Skeletal muscle satellite cell (primary cell): ENCODE data around the gene IQGAP2.
"Not testable (repeated sequence)": the region's sequence is repeated elsewhere in the genome, so short reads cannot be mapped to it uniquely, and the experiment has no call there.

Experiments used
- H3K27me3 ChIP-seq: 2 replicates; pipeline ENCODE4 v1.7.0; 2013; ENCODE audit warnings: low read length; ENCODE audit not compliant: control insufficient read depth, insufficient read depth
- H3K36me3 ChIP-seq: 2 replicates; pipeline ENCODE4 v1.7.0; 2013; ENCODE audit warnings: mild to moderate bottlenecking, control low read depth, low read length; ENCODE audit not compliant: insufficient read depth
- H3K4me1 ChIP-seq: 2 replicates; pipeline ENCODE4 v1.7.0; 2013; ENCODE audit warnings: low read length; ENCODE audit not compliant: control insufficient read depth, insufficient read depth
- H3K4me2 ChIP-seq: 2 replicates; pipeline ENCODE4 v1.7.0; 2013; ENCODE audit warnings: mild to moderate bottlenecking, low read length
- H3K4me3 ChIP-seq: 2 replicates; pipeline ENCODE4 v1.7.0; 2013; ENCODE audit warnings: low read length
- H3K9ac ChIP-seq: 2 replicates; pipeline ENCODE4 v1.7.0; 2013; ENCODE audit warnings: mild to moderate bottlenecking, low read depth, low read length, moderate library complexity
- H3K9me3 ChIP-seq: replicated peaks from 2 replicates; pipeline ENCODE4 v1.7.0; 2013; ENCODE audit warnings: mild to moderate bottlenecking, control low read depth, low read length

The IQGAP2 gene

DNA sequence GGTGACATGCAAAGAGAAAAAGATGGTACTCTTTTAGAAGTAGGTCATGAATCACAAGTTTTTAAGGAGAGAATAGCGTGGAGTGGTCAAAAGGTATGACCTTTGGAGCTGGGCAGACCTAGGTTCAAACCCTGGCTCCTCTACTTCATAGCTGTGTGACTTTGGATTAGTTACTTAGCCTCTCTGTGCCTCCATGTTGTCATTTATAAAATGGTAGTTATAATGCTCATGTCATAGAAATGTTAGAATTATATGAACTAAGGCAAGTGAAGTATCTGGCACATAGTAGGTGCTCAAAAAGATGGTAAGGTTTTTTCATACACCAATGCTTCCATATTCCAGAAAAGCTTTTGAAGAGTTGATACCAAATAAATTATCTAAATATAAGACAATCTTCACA is 320.2 kb downstream of the IQGAP2 start:
- Histone ChIP-seq H3K27me3 (no peaks in the 10 kb centered on the region), H3K9ac (no peak overlapping the region), H3K4me3 (no peak overlapping the region), H3K4me2 (no peak overlapping the region), H3K4me1 (no peaks in the 10 kb centered on the region), H3K9me3 (no peaks in the 10 kb centered on the region), H3K36me3 (no peaks in the 10 kb centered on the region)

DNA sequence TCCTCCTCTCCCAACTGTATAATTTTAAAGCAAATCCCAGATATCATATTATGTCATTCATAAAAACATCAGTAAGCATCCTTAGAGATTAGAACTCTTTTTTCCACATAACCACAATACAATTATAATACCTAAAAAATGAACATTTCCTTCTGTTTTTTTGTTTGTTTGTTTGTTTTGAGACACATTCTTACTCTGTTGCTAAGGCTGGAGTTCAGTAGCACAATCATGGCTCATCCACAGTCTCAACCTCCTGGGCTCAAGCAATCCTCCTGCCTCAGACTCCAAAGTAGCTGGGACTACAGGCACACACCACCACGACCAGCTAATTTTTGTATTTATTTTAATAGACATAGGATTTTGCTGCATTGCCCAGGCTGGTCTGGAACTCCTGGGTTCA is 320.8 kb downstream of the IQGAP2 start:
- no peaks in the 10 kb centered on the region for H3K27me3 ChIP-seq
- no peak overlapping the region for H3K9ac ChIP-seq
- H3K4me1 ChIP-seq = no peaks in the 10 kb centered on the region
- no peaks in the 10 kb centered on the region for H3K9me3 ChIP-seq
- H3K4me2 ChIP-seq = no peak overlapping the region
- no peak overlapping the region for H3K4me3 ChIP-seq
- no peaks in the 10 kb centered on the region for H3K36me3 ChIP-seq

DNA sequence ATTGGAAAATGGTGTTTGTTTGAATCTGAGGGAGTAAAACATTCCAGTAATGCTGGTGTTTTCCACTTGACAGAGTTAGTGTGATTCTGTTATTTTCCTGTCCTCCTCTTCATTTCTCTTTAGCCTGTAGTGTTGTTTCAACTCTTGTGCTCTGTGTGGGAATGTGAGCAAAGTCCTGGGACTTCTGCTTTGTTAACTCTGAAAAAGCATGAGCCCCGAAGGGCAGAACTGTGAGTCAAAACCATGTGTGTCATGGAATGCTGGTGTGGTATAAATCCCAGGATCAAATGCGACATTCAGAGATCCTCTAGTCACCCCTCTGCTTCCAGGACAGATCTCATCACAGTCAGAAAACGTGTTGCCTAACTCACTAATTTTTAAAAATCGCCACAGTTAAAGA is 321.8 kb downstream of the IQGAP2 start:
- Histone ChIP-seq H3K4me2 (no peak overlapping the region), H3K9ac (peak overlapping the region; percentile 21), H3K4me3 (no peak overlapping the region), H3K9me3 (peaks cover 3% of the 10 kb centered on the region), H3K4me1 (no peaks in the 10 kb centered on the region), H3K36me3 (peaks cover 3% of the 10 kb centered on the region), H3K27me3 (no peaks in the 10 kb centered on the region)

DNA sequence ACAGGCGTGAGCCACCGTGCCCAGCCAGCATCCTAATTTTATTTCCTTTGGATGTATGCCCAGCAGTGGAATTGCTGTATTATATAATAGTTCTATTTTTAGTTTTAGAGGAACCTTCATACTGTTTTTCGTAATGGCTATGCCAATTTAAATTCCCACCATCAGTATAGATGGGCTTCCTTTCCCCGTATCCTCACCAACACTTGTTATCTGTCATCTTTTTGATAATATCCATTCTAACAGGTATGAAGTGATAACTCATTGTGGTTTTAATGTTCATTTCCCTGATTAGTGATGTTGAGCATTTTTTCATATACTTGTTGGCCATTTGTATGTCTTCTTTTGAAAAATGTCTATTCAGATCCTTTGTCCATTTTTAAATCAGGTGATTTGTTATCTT is 325.9 kb downstream of the IQGAP2 start:
- no peak overlapping the region for H3K4me3 ChIP-seq
- peaks cover 7% of the 10 kb centered on the region for H3K9me3 ChIP-seq
- H3K4me2 ChIP-seq = no peak overlapping the region
- H3K4me1 ChIP-seq = no peaks in the 10 kb centered on the region
- no peaks in the 10 kb centered on the region for H3K27me3 ChIP-seq
- peaks cover 27% of the 10 kb centered on the region for H3K36me3 ChIP-seq
- H3K9ac ChIP-seq = no peak overlapping the region

DNA sequence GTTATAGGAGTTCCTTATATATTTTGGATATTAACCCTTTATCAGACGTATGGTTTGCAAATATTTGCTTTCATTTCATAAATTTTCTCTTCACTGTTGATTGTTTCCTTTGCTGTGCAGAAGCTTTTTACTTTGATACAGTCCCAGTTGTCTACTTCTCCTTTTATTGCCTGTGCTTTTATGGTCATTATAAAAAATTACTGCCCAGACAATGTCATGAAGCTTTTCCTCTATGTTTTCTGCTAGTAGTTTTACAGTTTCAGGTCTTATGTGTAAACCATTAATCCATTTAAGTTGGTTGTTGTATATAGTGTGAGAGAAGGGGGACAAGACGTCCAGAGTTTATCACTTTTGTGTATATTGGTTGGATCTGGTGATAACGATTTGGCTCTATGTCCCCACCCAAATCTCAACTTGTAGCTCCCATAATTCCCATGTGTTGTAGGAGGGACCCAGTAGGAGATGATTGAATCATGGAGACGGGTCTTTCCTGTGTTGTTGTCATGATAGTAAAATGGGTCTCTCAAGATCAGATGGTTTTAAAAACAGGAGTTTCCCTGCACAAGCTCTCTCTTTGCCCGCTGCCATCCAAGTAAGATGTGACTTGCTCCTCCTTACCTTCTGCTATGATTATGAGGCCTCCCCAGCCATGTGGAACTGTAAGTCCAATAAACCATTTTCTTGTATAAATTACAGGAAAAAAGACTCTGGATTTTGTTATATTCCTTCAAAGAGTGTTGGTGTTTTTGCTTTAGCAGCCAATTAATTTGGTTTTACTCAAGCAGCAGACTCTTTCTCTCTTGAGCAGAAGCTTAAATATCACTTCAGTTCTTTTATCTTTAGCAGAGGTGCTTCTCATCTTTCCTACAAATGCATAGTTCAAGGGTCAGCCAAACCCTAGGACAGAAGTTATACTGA is 326.5 kb downstream of the IQGAP2 start:
- H3K27me3 ChIP-seq = no peaks in the 10 kb centered on the region

DNA sequence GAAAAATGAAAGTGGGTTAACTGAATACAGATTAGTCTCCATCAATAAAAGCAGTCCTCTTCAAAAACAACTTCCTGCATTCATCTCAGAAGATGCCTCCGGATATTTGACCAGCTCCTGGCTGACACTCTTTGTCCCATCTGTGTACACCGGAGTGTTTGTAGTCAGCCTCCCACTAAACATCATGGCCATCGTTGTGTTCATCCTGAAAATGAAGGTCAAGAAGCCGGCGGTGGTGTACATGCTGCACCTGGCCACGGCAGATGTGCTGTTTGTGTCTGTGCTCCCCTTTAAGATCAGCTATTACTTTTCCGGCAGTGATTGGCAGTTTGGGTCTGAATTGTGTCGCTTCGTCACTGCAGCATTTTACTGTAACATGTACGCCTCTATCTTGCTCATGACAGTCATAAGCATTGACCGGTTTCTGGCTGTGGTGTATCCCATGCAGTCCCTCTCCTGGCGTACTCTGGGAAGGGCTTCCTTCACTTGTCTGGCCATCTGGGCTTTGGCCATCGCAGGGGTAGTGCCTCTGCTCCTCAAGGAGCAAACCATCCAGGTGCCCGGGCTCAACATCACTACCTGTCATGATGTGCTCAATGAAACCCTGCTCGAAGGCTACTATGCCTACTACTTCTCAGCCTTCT is 329.4 kb downstream of the IQGAP2 start:
- Histone ChIP-seq H3K27me3 (no peaks in the 10 kb centered on the region), H3K4me3 (no peak overlapping the region), H3K9me3 (peaks cover 7% of the 10 kb centered on the region), H3K4me1 (no peaks in the 10 kb centered on the region), H3K36me3 (peaks cover 36% of the 10 kb centered on the region), H3K4me2 (no peak overlapping the region), H3K9ac (no peak overlapping the region)

More for the DNA sequence above, 326.5 kb downstream of the IQGAP2 start:
- no peak overlapping the region for H3K4me3 ChIP-seq
- no peaks in the 10 kb centered on the region for H3K4me1 ChIP-seq
- no peak overlapping the region for H3K9ac ChIP-seq
- no peak overlapping the region for H3K4me2 ChIP-seq
- H3K36me3 ChIP-seq = peaks cover 34% of the 10 kb centered on the region
- H3K9me3 ChIP-seq = peaks cover 7% of the 10 kb centered on the region

DNA sequence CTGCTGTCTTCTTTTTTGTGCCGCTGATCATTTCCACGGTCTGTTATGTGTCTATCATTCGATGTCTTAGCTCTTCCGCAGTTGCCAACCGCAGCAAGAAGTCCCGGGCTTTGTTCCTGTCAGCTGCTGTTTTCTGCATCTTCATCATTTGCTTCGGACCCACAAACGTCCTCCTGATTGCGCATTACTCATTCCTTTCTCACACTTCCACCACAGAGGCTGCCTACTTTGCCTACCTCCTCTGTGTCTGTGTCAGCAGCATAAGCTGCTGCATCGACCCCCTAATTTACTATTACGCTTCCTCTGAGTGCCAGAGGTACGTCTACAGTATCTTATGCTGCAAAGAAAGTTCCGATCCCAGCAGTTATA is 329.9 kb downstream of the IQGAP2 start:
- Histone ChIP-seq H3K4me2 (no peak overlapping the region), H3K9ac (no peak overlapping the region), H3K9me3 (peaks cover 7% of the 10 kb centered on the region), H3K36me3 (peaks cover 36% of the 10 kb centered on the region), H3K4me3 (no peak overlapping the region), H3K27me3 (no peaks in the 10 kb centered on the region), H3K4me1 (no peaks in the 10 kb centered on the region)

DNA sequence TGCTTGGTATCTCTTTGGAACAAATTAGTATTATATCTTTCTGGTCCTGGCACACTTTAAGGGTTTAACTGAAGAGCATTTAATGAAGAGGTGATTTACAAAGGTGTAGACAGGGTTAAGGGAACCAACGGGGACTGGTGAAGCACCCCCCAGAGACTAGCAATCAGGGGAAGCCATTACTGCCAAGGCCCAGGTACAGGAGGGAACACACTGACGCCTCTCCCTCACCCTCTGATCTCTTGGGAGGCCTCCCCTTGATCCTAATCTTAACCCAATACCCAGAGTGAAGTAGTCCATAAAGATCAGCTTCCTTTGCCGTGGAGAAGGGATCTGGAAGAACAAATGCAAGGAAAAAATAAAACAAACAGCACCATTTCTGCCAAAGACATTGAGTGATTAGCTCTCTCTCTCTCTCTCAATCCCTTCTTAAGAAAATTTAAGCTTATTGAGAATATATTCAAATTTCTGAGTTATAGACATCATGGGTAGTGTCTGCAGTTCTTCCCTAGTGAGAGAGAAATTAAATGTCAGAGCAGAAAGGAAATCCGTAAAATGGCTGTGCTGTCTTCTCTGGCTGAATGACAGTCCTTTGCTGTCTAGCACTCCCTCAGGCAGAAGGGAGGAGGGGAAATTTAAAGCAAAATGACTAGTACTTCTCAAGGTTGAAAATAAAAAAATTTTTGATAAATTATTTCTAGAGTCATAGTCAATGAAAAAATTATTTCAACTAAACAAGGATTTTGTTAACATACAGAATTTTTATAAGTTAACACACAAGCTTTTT is 332.9 kb downstream of the IQGAP2 start:
- Histone ChIP-seq H3K9ac (no peak overlapping the region), H3K4me3 (no peak overlapping the region), H3K27me3 (no peaks in the 10 kb centered on the region), H3K9me3 (no peaks in the 10 kb centered on the region), H3K36me3 (peaks cover 27% of the 10 kb centered on the region), H3K4me1 (peaks cover 5% of the 10 kb centered on the region), H3K4me2 (no peak overlapping the region)

DNA sequence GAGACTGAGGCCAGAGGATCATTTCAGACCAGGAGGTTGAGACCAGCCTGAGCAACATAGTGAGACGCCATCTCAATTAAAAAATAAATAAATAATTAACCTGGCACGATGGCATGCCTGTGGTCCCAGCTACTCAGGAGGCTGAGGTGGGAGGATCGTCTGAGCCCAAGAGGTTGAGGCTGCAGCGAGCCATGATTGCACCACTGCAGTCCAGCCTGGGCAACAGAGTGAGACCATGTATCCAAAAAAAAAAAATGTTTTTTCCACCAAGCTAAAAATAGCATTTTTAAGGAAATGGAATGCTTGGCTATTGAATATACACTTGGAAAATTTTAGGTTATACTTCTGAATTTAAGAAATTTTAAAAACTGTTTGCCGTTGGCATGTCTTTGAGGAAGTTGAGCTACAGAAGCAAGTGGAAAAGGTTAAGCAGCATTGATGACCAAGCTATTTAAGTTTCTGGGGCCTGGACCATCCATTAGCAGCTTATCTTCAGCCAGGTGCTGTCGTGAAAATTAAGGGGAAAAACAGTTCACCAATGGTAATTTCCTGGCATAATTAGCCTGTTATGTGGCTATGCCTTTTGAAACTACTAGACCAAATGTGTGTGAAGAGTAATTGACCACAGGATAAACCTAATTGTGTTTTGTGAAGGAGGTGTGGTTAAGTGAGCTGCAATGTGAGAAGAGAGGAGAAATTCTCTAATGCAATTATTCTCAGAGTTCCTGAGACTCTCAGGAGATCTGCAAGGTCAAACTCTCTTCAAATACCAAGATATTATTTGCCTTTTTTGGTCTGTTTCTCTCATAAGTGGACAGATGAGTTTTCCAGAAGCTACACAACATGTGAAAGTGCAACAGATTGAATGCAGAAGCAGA is 333.8 kb downstream of the IQGAP2 start:
- Histone ChIP-seq H3K27me3 (no peaks in the 10 kb centered on the region), H3K4me2 (no peak overlapping the region), H3K4me1 (peaks cover 5% of the 10 kb centered on the region), H3K9me3 (no peaks in the 10 kb centered on the region), H3K36me3 (peaks cover 27% of the 10 kb centered on the region), H3K4me3 (no peak overlapping the region), H3K9ac (no peak overlapping the region)

DNA sequence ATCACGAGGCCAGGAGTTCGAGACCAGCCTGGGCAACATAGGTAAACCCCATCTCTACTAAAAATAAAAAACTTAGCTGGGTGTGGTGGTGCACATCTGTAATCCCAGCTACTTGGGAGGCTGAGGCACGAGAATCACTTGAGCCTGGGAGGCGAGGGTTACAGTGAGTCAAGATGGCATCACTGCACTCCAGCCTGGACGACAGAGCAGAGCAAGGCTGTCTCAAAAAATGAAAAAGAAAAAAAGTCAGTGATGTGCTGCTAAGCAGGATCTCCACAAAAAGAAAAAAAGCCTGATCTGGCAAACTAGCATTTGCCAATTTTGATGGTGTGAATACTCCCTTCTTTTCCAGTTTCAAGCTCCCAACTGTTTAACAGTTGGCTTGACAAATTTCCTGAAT is 334.8 kb downstream of the IQGAP2 start:
- Histone ChIP-seq H3K4me3 (no peak overlapping the region), H3K9me3 (no peaks in the 10 kb centered on the region), H3K36me3 (peaks cover 20% of the 10 kb centered on the region), H3K4me2 (no peak overlapping the region), H3K27me3 (no peaks in the 10 kb centered on the region), H3K9ac (no peak overlapping the region), H3K4me1 (peaks cover 5% of the 10 kb centered on the region)

DNA sequence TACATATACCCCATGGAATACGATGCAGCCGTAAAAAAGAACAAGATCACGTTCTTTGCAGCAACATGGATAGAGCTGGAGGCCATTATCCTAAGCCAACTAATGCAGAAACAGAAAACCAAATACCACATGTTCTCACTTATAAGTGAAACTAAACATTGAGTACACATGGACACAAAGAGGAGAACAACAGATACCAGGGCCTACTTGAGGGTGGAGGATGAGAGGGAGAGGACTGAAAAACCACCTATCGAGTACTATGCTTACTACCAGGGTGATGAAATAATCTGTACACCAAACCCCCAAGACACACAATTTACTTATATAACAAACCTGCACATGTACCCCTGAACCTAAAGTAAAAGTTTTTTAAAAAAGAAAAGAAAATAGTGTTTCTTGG is 338.4 kb downstream of the IQGAP2 start:
- not testable (repeated sequence) for H3K4me3 ChIP-seq, H3K9me3 ChIP-seq, H3K9ac ChIP-seq, H3K4me1 ChIP-seq, H3K4me2 ChIP-seq, H3K36me3 ChIP-seq, H3K27me3 ChIP-seq
